Ishikawa (cell line): ENCODE data around the gene YPEL2.

ENCODE experiments used
- CEBPB ChIP-seq: IDR thresholded peaks from 2 replicates; pipeline ENCODE4 v1.6.1; 2012
- CREB1 ChIP-seq: IDR thresholded peaks from 2 replicates; pipeline ENCODE4 v1.6.1; 2012; ENCODE audit warnings: low read depth
- EGR1 ChIP-seq: IDR thresholded peaks from 2 replicates; pipeline ENCODE4 v1.6.1; 2012
- EP300 ChIP-seq: IDR thresholded peaks from 2 replicates; pipeline ENCODE4 v1.6.1; 2012; ENCODE audit warnings: borderline replicate concordance
- FOXM1 ChIP-seq: IDR thresholded peaks from 2 replicates; pipeline ENCODE4 v1.6.1; 2012; ENCODE audit warnings: low read depth, borderline replicate concordance
- NFIC ChIP-seq: IDR thresholded peaks from 2 replicates; pipeline ENCODE4 v1.6.1; 2012
- RAD21 ChIP-seq: IDR thresholded peaks from 2 replicates; pipeline ENCODE4 v1.6.1; 2012; ENCODE audit warnings: low read depth
- TAF1 ChIP-seq: IDR thresholded peaks from 2 replicates; pipeline ENCODE4 v1.6.1; 2012; ENCODE audit warnings: low read depth, mild to moderate bottlenecking
- TCF12 ChIP-seq: IDR thresholded peaks from 2 replicates; pipeline ENCODE4 v1.6.1; 2012; ENCODE audit warnings: low read depth
- TEAD4 ChIP-seq: IDR thresholded peaks from 2 replicates; pipeline ENCODE4 v1.6.1; 2012
- YY1 ChIP-seq: IDR thresholded peaks from 2 replicates; pipeline ENCODE4 v1.6.1; 2012; ENCODE audit warnings: low read depth
- ZBTB7A ChIP-seq: IDR thresholded peaks from 2 replicates; pipeline ENCODE4 v1.6.1; 2012; ENCODE audit warnings: low read depth
- TF ChIP-seq, protein P1 (sequence below): IDR thresholded peaks from 2 replicates; pipeline ENCODE4 v1.6.1; 2012
- TF ChIP-seq, protein P2 (sequence below): IDR thresholded peaks from 2 replicates; pipeline ENCODE4 v1.6.1; 2012; ENCODE audit warnings: low read depth, mild to moderate bottlenecking
- TF ChIP-seq, protein P3 (sequence below): IDR thresholded peaks from 2 replicates; pipeline ENCODE4 v1.6.1; 2012

YPEL2 gene

DNA sequence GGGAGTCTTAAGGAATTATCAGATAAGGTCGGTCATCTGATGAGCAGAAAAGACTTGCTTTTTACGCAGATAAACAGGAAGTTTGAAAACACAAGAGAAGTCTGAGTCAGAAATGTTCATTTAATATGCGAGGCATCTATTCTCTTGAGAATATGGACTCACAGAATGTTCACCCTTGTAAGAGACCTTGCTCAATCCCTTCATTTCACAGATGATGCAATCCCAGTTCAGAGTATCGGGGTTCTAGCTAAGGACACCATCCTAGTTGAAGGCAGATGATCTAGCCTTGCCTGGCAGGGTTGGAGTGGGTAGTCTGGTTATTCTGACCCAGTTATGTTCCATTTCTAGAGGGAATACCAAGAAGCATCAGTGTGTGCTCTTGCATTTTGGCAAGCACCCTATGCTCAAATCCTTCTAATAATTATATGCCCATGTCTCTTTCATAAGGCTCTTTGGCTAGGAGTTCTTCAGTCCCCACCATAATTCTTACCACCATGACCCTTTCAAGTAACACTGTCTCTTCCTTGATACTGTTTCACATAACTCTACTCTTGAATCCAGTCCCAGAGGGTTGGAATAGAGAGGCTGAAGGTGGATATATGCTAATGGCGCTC lies 42.5 kb downstream of the YPEL2 start:
- no peak for TF ChIP-seq CEBPB
- TF ChIP-seq CREB1, result no peak
- no peak for TF ChIP-seq ZBTB7A
- no peak for TF ChIP-seq EP300
- no peak for TF ChIP-seq TCF12
- TF ChIP-seq EGR1, result no peak
- TF ChIP-seq, protein P1, sequence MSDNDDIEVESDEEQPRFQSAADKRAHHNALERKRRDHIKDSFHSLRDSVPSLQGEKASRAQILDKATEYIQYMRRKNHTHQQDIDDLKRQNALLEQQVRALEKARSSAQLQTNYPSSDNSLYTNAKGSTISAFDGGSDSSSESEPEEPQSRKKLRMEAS, result no peak
- no peak for TF ChIP-seq FOXM1

DNA sequence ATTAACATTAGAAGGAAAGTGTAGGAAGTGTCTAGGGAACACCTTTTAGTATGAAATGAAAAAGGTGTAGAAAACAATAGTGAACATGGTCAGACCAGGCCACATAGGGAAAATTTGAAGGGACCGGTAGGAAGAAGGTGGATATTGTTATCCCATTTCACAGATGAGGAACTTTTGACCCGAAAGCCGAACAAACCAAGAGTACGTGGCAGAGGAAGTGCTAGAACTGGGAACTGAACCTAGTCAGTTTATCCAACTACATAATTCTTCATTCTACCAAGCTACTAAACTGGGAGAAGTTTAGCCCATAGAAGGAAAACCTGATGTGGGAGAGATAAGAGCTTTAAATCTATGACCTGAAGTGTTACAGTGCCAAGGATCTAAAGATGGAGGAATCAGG lies 43.2 kb downstream of the YPEL2 start:
- no peak for TF ChIP-seq CEBPB
- TF ChIP-seq TCF12, result no peak
- TF ChIP-seq, protein P1, result no peak
- TF ChIP-seq CREB1, result no peak
- TF ChIP-seq EP300, result no peak
- TF ChIP-seq YY1, result no peak
- TF ChIP-seq TEAD4, result no peak
- TF ChIP-seq FOXM1, result no peak
- TF ChIP-seq, protein P2, sequence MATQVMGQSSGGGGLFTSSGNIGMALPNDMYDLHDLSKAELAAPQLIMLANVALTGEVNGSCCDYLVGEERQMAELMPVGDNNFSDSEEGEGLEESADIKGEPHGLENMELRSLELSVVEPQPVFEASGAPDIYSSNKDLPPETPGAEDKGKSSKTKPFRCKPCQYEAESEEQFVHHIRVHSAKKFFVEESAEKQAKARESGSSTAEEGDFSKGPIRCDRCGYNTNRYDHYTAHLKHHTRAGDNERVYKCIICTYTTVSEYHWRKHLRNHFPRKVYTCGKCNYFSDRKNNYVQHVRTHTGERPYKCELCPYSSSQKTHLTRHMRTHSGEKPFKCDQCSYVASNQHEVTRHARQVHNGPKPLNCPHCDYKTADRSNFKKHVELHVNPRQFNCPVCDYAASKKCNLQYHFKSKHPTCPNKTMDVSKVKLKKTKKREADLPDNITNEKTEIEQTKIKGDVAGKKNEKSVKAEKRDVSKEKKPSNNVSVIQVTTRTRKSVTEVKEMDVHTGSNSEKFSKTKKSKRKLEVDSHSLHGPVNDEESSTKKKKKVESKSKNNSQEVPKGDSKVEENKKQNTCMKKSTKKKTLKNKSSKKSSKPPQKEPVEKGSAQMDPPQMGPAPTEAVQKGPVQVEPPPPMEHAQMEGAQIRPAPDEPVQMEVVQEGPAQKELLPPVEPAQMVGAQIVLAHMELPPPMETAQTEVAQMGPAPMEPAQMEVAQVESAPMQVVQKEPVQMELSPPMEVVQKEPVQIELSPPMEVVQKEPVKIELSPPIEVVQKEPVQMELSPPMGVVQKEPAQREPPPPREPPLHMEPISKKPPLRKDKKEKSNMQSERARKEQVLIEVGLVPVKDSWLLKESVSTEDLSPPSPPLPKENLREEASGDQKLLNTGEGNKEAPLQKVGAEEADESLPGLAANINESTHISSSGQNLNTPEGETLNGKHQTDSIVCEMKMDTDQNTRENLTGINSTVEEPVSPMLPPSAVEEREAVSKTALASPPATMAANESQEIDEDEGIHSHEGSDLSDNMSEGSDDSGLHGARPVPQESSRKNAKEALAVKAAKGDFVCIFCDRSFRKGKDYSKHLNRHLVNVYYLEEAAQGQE, result no peak
- TF ChIP-seq TAF1, result no peak
- no peak for TF ChIP-seq ZBTB7A
- no peak for TF ChIP-seq EGR1
- TF ChIP-seq, protein P3, sequence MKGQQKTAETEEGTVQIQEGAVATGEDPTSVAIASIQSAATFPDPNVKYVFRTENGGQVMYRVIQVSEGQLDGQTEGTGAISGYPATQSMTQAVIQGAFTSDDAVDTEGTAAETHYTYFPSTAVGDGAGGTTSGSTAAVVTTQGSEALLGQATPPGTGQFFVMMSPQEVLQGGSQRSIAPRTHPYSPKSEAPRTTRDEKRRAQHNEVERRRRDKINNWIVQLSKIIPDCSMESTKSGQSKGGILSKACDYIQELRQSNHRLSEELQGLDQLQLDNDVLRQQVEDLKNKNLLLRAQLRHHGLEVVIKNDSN, result no peak

DNA sequence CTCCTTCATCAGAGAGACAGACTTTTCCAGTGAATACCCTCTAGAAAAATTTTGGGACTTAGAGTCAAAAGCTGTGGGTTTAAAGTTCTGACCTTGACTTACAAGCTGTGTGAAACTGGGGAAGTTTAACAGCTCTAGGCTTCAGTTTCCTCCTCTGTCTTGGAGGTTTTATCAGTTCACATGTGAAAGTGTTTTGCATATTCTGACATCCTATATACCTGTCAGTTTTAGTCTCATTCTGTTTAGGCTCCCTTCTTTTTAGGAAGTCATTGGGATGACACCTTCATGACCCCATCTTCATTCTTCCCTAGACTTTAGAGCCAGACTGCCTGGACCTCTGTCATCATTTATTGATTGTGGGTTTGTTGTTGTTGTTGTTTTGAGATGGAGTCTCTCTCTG lies 44.4 kb downstream of the YPEL2 start:
- TF ChIP-seq, protein P3, result no peak
- TF ChIP-seq ZBTB7A (no peak), EGR1 (no peak), RAD21 (no peak), NFIC (no peak), CREB1 (no peak), EP300 (no peak), YY1 (no peak), CEBPB (no peak), TEAD4 (no peak), TCF12 (no peak), TAF1 (no peak), FOXM1 (no peak)
- TF ChIP-seq, protein P1, result no peak
- TF ChIP-seq, protein P2, result no peak

DNA sequence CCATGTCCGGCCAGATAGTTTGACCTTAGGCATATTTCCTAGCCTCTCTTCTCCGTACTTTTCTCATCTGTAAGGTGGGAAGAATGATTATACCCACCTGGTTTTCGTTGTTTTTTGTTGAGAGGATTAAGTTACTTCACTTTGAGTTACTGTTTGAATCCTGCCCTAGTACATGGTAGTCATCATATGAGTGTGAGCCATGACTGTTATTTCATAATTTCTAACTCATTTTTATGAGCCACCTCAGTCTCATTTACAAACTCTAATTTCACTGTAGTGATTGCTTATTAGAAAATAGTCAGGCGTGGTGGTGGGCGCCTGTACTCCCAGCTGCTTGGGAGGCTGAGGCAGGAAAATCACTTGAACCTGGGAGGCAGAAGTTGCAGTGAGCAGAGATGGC lies 45.1 kb downstream of the YPEL2 start:
- no peak for TF ChIP-seq EP300
- TF ChIP-seq, protein P3, result no peak
- no peak for TF ChIP-seq RAD21
- TF ChIP-seq, protein P2, result no peak
- no peak for TF ChIP-seq TAF1
- no peak for TF ChIP-seq CREB1
- TF ChIP-seq TEAD4, result no peak
- no peak for TF ChIP-seq CEBPB
- TF ChIP-seq YY1, result no peak
